GM18520 (cell line): ENCODE results near the gene CABP4.
A peak's percentile ranks its signal among the peaks of the same experiment; 100 is the strongest.
"Not testable (repeated sequence)": the region's sequence is repeated elsewhere in the genome, so short reads cannot be mapped to it uniquely, and the experiment has no call there.

Experiments used
- ATAC-seq: cut with Tn5 transposase; IDR thresholded peaks from one replicate; pipeline ENCODE4 v1.9.1; 2021; ENCODE audit not compliant: unreplicated experiment

Gene CABP4

DNA sequence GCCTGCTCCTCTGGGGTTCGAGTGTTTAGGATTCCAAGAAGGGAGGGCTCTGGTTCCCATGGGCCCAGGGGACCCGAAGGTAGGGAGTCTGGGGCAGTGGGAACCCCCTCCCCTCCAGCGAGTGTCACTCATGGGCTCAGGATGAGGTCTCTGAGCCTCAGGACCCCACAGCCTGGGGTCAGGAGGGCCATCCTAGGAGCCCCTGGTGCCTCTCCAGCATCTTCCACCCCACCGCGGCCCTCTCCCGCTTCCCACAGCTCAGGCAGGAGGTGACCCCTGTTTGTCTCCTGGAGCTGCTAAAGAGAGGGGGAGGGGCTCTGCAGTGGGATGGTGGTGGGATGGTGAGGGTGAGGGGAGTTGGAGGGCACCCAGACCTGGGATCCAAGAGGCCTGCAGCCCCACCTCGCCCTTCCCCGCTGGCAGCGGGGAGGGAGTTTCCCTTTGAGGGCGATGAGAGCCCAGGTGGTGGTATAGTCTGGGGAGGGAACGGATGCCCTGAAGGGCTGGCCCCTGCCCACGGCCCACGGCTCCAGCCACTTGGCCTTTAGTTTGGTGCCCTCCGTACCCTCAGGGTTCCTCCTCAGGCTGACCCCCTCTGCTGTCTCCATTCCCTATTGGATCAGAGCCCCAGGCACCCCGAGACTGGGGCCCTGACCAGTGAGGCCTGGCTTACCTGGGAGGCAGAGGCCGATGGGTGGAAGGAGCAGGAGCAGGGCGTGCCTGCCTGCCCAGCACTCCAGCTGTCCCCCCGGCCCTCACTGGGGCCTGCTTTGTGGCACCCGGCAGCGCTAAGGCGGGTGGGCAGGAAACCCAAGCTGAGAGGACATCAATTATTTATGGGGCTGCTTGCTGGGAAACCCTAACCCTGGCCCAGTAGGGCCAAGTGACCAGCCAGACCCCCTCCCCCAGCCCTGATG, 1.1 kb upstream of the CABP4 start:
- ATAC-seq = no peak

GRCh38 chr11:67456068-67456705, 1.0 kb downstream of the CABP4 start:
- ATAC-seq = no peak

- ATAC-seq = no peak
These were observed 2.3 kb downstream of the CABP4 start for GRCh38 chr11:67457453-67457852.

GRCh38 chr11:67458266-67458665, 3.1 kb downstream of the CABP4 start:
- ATAC-seq = no peak

DNA sequence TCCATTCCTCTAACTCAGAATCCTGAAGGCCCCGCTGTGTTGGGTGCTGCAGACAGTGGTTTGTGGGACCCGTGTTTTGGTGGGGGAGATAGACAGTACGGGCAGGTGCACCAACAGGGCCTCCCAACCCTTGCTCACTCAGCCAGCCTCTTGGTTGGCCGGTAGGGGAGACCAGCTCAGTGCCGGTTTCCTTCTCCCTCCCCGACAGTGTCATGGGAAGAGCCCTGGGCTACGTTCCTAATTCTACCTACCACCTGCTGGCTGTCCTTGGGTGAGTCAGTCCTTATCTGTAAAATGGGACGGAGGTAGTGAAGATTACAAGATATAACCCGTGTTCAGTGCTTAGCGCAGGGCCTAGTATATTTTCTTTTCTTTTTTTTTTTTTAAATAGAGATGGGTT, 8.0 kb downstream of the CABP4 start:
- ATAC-seq = no peak

- no peak for ATAC-seq
These were observed 8.7 kb downstream of the CABP4 start for GRCh38 chr11:67463680-67464410.

DNA sequence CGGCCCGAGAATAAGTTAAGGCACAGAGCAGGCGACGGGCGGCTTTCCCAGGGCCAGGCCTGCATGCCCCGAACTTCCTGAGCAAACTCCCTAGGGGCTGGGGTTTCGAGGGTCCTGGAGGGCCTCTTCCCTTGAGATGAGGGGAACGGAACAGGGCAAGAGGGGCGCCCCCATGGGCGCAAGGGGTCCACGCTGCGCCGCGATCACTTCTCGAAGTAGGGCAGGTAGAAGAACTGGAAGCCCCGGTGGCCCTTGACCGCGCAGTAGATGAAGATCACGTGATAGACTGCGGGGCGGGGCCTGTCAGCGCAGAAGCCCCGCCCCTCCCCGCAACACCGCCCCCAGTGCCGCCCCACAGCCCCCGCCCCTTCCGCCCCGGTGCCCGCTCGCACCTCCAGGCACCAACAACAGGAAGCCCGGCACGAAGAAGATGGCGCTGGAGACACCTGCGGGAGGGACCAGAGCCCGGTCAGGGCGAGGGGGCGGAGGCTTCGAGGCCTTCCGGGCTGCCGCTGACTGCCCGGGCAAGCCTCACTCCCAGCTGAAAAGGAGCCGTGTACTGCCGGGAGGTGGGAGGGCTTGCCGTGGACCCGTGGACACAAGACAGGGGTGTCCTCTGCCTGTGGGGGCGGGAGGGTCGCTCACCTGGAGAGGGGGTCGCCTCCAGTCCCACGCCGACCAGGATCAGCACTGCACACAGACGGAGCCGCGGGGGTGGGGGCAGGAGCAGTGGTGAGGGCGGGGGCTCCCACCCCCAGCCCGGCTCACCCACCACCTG, 9.4 kb downstream of the CABP4 start:
- no peak for ATAC-seq

GRCh38 chr11:67465189-67465510, 10.0 kb downstream of the CABP4 start:
- ATAC-seq = no peak

DNA sequence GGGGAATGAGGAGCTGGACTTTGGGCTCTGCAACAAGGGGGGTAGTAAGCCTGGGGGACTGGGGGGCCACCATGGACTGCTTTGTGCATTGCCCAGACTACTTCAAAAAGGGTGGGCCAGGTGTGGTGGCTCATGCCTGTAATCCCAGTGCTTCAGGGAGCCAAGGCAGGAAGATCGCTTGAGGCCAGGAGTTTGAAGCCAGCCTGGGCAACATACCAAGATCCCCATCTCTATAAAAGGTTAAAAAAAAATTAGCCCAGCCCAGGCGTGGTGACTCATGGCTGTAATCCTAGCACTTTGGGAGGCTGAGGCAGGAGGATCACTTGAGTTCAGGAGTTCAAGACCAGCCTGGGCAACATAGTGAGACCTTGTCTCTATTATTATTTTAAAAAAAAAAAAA, 10.4 kb downstream of the CABP4 start:
- ATAC-seq = not testable (repeated sequence)

GRCh38 chr11:67466367-67466766, 11.2 kb downstream of the CABP4 start:
- ATAC-seq = no peak

DNA sequence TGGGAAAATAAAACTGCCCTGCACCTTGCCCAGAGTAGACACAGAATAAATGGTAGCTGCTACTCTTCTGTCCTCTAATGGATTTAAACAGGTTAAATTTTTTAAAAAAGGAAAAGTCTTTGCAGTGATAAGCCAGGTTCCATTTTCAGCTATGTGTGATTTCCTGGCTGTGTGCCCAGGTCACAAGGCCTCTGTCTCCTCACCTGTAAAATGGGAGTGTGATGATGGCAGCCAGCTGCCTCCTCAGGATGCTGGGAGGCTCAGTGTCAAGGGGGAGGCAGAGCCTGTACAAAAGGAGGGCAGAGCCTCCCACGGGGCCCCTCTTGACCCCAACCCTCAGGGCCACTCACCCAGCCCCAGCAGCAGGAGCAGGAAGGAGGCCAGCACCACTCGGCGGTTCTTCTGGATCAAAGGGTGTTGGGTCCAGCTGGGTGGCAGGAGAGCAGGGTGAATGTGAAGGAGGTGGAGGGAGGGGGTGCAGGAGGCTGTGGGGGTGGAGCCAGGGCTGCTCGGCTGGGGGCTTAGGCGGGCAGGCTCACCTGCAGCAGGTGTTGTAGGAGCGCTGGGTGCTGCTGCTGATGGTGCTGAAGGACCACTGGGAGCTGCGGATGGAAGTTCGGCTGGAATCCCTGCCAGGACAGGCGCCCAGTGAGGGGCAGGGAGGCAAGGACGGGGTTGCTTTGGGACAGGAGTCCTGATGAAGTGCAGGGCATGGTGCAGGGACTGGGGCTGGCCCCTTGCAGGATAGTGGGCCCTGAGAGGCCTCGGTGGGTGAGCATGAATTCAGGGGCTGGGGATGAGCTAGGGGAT, 12.0 kb downstream of the CABP4 start:
- no peak for ATAC-seq

DNA sequence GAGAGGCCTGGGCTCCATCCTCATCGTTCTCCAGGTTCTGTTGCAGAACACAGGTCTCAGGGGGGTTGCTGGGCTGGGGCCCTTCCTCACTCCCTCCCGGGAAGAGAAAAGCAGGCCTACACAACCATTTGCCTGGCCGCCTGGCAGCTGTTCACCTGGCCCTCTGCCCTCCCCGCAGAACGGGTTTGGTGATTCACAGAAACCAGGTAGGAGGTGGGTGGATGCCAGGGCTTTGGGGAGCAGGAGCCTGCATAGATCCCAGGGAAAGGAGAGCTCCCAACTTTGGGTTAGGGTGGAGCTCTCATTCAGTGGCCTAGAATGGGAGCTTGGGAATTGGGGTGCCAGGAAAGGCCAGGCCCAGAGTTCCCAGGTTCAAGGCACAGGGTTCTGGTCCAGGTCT, 12.9 kb downstream of the CABP4 start:
- no peak for ATAC-seq

GRCh38 chr11:67468456-67468758, 13.3 kb downstream of the CABP4 start:
- no peak for ATAC-seq

DNA sequence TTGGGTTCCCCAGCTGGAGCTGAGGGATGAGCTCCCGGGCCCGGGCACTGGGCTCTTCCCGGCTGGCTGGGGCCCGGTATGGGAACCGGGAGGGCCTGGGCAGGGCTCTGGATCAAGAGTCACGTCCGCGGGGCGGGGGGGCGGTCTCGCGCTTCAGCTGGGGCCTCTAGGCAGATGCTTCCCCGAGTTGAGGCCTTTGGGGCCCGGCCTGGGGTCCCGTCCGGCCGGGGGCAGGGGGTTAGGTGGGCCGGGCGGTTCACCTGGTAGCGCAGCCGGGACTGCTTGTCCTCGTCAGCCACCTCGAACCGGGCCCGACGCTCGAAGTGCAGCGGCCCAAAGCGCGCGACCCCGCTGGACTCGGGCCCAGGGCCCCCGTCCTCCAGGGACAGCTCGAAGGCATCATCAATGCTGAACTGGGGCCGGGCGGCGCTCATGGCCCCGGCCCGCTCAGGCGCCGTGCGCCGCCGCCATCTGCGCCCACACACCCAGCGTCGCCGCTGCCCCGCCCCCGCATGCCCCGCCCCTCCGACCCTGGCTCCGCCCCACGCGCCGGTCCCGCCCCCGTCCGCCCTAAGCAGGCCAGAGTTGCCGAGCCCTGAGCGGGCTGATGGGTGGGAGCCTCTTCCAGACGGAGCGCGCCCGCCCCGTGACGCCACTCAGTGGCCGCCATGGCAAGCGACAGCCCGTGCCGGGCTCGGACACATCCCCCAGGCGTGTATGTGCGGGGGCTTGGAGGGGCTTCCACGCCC, 13.8 kb downstream of the CABP4 start, which contains the start of gene TMEM134:
TSS of gene TMEM134 (minus strand) at position 493 of the 749 bp plus-strand sequence. CDS start at position 434, 59 bp downstream.
- ATAC-seq = peak; percentile 68

DNA sequence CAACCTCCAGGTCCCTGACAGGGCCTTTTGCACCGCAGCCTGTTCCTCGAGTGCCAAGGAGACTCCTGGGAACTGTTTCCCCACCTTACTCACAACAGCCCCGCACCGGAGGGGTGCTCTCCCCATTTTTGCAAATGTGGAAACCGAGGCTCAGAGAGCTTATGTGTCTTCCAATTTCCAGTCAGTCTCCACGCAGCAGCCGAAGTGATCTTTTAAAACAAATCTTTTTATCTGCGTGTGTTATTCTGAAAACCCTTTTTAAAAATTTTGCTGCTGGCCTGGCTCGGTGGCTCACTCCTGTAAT, 14.3 kb downstream of the CABP4 start:
- no peak for ATAC-seq

GRCh38 chr11:67470337-67471002, 15.3 kb downstream of the CABP4 start:
- no peak for ATAC-seq

- ATAC-seq = no peak
These were observed 17.7 kb downstream of the CABP4 start for GRCh38 chr11:67472882-67473281.

GRCh38 chr11:67476692-67477091, 21.5 kb downstream of the CABP4 start:
- not testable (repeated sequence) for ATAC-seq

DNA sequence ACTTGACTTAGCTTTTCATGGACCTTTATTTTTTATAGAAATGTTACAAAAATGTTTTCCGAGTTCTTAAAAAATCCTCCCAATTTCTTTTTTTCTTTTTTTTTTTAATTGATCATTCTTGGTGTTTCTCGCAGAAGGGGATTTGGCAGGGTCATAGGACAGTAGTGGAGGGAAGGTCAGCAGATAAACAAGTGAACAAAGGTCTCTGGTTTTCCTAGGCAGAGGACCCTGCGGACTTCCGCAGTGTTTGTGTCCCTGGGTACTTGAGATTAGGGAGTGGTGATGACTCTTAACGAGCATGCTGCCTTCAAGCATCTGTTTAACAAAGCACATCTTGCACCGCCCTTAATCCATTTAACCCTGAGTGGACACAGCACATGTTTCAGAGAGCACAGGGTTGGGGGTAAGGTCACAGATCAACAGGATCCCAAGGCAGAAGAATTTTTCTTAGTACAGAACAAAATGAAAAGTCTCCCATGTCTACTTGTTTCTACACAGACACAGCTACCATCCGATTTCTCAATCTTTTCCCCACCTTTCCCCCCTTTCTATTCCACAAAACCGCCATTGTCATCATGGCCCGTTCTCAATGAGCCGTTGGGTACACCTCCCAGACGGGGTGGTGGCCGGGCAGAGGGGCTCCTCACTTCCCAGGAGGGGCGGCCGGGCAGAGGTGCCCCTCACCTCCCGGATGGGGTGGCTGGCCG, 22.3 kb downstream of the CABP4 start:
- ATAC-seq = not testable (repeated sequence)
